HFFc6 (cell line): ENCODE data around the gene DLGAP4. TPM values are rescaled to one million over a fixed set of nuclear protein-coding genes. Genes with fewer than 3 reads are reported as not detected.

Experiments used
- DNase-seq: peaks from one replicate; pipeline ENCODE4 v3.0.0-alpha.2; 2018
- H3K27ac Mint-ChIP-seq: 2 replicates; pipeline ENCODE4 v1.8.0; 2020; ENCODE audit warnings: mild to moderate bottlenecking, mixed read lengths
- H3K27me3 Mint-ChIP-seq: 2 replicates; pipeline ENCODE4 v1.8.0; 2021; ENCODE audit warnings: mild to moderate bottlenecking, moderate library complexity, mixed read lengths; ENCODE audit not compliant: insufficient read depth
- H3K36me3 Mint-ChIP-seq: 2 replicates; pipeline ENCODE4 v1.8.0; 2021; ENCODE audit warnings: low read depth, mixed read lengths
- H3K4me1 Mint-ChIP-seq: 2 replicates; pipeline ENCODE4 v1.8.0; 2020; ENCODE audit warnings: low read depth, mixed read lengths
- H3K4me3 Mint-ChIP-seq: 2 replicates; pipeline ENCODE4 v1.8.0; 2020; ENCODE audit warnings: mild to moderate bottlenecking, moderate library complexity, mixed read lengths
- H3K9me3 Mint-ChIP-seq: 2 replicates; pipeline ENCODE4 v1.8.0; 2020; ENCODE audit warnings: mild to moderate bottlenecking, mixed read lengths
- total RNA-seq, 6 experiments: library from RNA; stranded (reverse); fragmentation: NEBNext Ultra II Directional; extraction: Animal tissue kit (Norgen Biotek cat#: 25700); gene quantifications; 2 replicates in 1 of 6; 3 replicates in 5 of 6; pipeline ENCODE4 v1.2.3, GENCODE V29; 2021
- TF ChIP-seq, protein P1 (sequence below): fragments of 200-600 bp; sonication (generic); IDR thresholded peaks from 2 replicates; pipeline ENCODE4 v1.5.0; 2021; ENCODE audit warnings: antibody characterized with exemption, mild to moderate bottlenecking

DLGAP4 gene
- total RNA-seq, 6 experiments from 2014 or later, result 118 to 150 (median 140) TPM

DNA sequence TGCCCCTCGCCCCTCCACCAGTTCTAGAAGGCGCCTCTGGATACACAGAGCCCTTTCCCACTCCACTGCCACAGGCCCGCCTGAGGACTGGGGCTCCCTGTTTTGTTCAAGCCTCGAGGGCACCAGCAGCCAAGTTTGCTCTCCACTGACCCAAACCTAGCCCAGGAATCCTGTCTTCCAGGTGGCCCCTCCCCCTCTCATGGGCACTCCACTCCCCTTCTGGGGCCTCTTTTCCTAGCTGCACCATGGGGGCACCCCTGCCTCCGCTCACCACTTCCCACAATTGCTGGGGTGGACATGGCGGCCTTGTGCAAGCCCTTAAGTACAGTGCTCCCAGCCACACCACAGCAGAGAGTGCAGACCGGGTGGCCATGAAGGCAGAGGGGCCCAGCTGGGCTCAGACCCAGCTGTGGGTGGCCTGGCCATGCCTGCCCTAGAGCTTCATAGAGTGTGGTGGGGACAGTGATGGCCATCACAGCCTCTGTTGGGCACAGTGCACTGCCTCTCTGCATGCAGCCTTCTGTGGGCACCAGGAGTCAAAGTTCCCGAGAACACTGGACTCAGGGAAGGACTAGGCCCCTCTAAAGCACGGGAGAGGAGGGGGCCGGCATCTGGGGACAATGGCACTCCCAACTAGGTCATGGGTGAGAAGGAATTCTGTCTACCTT lies 236.5 kb downstream of the DLGAP4 start:
- TF ChIP-seq, protein P1, sequence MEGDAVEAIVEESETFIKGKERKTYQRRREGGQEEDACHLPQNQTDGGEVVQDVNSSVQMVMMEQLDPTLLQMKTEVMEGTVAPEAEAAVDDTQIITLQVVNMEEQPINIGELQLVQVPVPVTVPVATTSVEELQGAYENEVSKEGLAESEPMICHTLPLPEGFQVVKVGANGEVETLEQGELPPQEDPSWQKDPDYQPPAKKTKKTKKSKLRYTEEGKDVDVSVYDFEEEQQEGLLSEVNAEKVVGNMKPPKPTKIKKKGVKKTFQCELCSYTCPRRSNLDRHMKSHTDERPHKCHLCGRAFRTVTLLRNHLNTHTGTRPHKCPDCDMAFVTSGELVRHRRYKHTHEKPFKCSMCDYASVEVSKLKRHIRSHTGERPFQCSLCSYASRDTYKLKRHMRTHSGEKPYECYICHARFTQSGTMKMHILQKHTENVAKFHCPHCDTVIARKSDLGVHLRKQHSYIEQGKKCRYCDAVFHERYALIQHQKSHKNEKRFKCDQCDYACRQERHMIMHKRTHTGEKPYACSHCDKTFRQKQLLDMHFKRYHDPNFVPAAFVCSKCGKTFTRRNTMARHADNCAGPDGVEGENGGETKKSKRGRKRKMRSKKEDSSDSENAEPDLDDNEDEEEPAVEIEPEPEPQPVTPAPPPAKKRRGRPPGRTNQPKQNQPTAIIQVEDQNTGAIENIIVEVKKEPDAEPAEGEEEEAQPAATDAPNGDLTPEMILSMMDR, result no peak
- Mint-ChIP-seq H3K4me3 (peak overlapping the region; percentile 93), H3K27me3 (peaks cover 3% of the 10 kb centered on the region; the same call in 1 of the 2 replicates), H3K4me1 (peaks cover 48% of the 10 kb centered on the region), H3K27ac (peak overlapping the region; percentile 90), H3K36me3 (peaks cover 22% of the 10 kb centered on the region), H3K9me3 (no peaks in the 10 kb centered on the region)
- DNase-seq, result no peak

DNA sequence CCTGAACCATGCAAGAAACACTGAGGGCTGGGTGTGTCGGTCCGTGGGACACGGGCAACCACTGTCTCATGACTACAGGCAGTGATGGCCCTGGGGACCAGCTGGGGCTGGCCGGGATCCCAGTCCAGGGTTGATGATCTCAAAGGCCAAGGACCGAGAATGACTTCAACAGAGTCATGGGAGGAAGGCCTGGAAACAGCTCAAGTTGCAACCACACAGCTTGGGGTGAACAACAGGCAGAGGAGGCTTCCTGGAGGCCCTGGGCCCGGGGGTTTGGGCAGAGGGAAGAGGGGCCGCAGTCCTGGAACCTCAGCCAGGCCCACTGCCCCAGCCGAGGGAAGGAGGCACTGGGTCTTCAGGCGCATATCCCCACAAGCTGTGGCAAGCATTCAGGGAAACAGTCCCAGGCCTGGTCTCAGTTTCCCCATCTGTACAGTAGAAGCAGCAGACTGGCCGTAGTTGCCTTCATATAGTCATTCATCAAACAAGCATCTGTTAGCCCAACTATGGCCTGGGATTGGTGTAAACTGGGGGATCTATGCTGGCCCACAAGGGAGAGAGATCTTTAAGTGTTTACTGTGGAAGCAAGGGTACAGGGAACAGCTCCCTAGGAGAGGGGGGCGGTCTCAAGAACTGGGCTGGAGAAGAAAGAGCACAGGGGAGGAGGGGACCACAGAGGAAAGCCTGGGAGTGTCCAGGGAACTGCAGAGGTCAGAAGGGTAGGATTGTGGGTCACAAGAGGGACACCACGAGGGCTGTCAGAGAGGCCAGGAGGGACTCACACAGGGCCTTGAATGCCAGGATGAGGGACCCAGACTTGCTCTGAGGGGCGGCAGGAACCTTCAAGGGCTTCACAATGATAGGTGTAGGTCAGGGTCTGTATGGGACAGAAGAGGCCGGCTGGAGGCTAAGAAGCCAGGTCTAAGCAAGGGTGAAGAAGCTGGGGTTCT lies 237.3 kb downstream of the DLGAP4 start:
- TF ChIP-seq, protein P1, result no peak
- Mint-ChIP-seq H3K27ac (peak overlapping the region; percentile 90), H3K27me3 (peaks cover 5% of the 10 kb centered on the region), H3K9me3 (no peaks in the 10 kb centered on the region), H3K36me3 (peaks cover 27% of the 10 kb centered on the region), H3K4me1 (peaks cover 44% of the 10 kb centered on the region), H3K4me3 (peak overlapping the region; percentile 93)
- DNase-seq, result peak; percentile 72

DNA sequence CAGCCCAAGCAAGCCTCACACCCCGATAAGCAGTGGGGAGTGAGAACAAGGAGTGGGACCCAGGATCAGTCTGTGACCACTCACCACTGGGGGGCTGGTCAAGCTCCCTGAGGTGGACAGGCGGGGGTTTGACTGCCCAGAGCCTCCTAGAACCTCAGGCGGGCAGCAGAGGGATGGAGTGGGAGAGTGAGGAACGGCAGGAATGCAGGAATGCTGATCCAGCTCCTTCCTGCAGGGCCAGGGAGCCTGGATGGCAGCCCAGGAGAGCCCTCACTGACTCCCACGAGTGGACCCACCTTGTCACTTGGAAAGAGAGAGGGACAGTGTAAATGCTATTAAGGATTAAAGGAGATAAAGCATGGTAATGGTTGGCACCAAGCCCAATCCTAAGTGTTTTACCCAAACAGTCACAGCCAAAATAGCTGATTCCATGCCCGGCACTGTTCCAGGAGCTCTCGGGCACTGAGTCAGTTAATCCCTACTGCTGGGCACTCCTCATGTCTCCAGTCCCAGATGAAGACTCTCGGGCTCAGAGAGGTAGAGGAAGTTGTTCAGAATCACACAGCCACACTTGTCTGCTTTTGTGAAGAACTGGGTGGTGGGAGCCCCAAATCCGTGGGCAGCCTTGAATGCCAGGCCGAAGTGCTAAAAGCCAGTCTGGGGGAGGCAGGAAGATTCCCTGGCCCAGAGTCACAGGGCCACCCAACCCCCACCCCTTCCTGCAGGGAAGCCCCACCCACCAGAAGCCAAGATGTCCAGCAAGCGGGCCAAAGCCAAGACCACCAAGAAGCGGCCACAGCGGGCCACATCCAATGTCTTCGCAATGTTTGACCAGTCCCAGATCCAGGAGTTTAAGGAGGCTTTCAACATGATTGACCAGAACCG lies 238.2 kb downstream of the DLGAP4 start:
- Mint-ChIP-seq H3K4me3 (peak overlapping the region; percentile 93), H3K4me1 (peaks cover 40% of the 10 kb centered on the region), H3K27me3 (peaks cover 9% of the 10 kb centered on the region), H3K9me3 (no peaks in the 10 kb centered on the region), H3K36me3 (peaks cover 31% of the 10 kb centered on the region), H3K27ac (peak overlapping the region; percentile 90)
- TF ChIP-seq, protein P1, result peak; percentile 30; the same call in 1 of the 2 replicates
- DNase-seq, result peak; percentile 87

DNA sequence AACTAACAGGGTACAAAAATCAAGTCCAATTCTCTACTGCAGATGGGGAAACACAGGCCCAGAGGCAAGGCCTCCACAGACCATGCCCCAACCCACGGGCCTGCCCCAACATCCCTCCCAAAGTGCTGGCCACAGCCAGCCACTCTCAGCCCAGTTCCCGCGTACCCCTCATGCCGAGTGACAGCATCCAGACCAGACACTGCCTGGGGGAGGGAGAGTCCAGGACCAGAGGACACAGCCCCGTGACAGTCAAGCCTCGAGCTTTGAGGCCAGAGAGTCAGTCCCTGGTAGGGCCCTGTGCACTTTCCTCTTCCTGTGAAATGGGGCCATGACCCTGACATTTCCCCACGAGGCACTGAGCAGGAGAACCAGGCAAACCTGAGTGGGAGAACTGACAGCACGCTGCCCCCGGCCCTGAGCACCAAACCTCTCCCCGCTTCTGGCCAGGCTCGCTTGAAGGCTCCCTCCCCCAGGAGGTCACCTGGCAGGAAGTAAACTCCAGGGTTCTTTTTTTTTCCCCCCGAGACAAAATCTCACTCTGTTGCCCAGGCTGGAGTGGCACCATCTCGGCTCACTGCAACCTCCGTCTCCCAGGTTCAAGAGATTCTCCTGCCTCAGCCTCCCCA lies 240.1 kb downstream of the DLGAP4 start:
- Mint-ChIP-seq H3K9me3 (no peaks in the 10 kb centered on the region), H3K36me3 (peaks cover 31% of the 10 kb centered on the region), H3K4me3 (no peak overlapping the region), H3K27ac (peak overlapping the region; percentile 69; the same call in 1 of the 2 replicates), H3K4me1 (peaks cover 29% of the 10 kb centered on the region), H3K27me3 (peaks cover 22% of the 10 kb centered on the region)
- no peak for DNase-seq
- TF ChIP-seq, protein P1, result no peak
